ENCODE results near the gene PSG2.
"Not testable (repeated sequence)": the region's sequence is repeated elsewhere in the genome, so short reads cannot be mapped to it uniquely, and the experiment has no call there.

The PSG2 gene

GRCh38 chr19:43082601-43083000 lies at the start of gene PSG2:
PSG2 (minus strand) TSS chr19:43082701; CDS start chr19:43082569, 132 bp downstream.
- not testable (repeated sequence) for DNase-seq (ENCODE audit: low read depth in 4 of 4, low spot score in 1 of 4)

GRCh38 chr19:43131281-43131842 lies 48.9 kb upstream of the PSG2 start:
- DNase-seq (ENCODE audit: low read depth in 4 of 4, low spot score in 1 of 4), result not testable (repeated sequence)

GRCh38 chr19:43129197-43129596 lies 46.7 kb upstream of the PSG2 start:
- DNase-seq (ENCODE audit: low read depth in 4 of 4, low spot score in 1 of 4), result not testable (repeated sequence)

GRCh38 chr19:43127336-43127735 lies 44.8 kb upstream of the PSG2 start:
- not testable (repeated sequence) for DNase-seq (ENCODE audit: low read depth in 4 of 4, low spot score in 1 of 4)

GRCh38 chr19:43126720-43127119 lies 44.2 kb upstream of the PSG2 start:
- DNase-seq (ENCODE audit: low read depth in 4 of 4, low spot score in 1 of 4), result no peak

- DNase-seq (ENCODE audit: low read depth in 4 of 4, low spot score in 1 of 4), result no peak
These were observed 41.9 kb upstream of the PSG2 start for GRCh38 chr19:43124360-43124759.

GRCh38 chr19:43120433-43121026 lies 38.0 kb upstream of the PSG2 start:
- not testable (repeated sequence) for DNase-seq (ENCODE audit: low read depth in 4 of 4, low spot score in 1 of 4)

GRCh38 chr19:43119526-43119925 lies 37.0 kb upstream of the PSG2 start:
- not testable (repeated sequence) for DNase-seq (ENCODE audit: low read depth in 4 of 4, low spot score in 1 of 4)

- not testable (repeated sequence) for DNase-seq (ENCODE audit: low read depth in 4 of 4, low spot score in 1 of 4)
These were observed 33.9 kb upstream of the PSG2 start for GRCh38 chr19:43116421-43116820.

- DNase-seq (ENCODE audit: low read depth in 4 of 4, low spot score in 1 of 4), result not testable (repeated sequence)
These were observed 33.0 kb upstream of the PSG2 start for GRCh38 chr19:43115548-43115947.

- DNase-seq (ENCODE audit: low read depth in 4 of 4, low spot score in 1 of 4), result not testable (repeated sequence)
These were observed 32.6 kb upstream of the PSG2 start for GRCh38 chr19:43115064-43115463.

GRCh38 chr19:43114626-43115025 lies 32.1 kb upstream of the PSG2 start:
- DNase-seq (ENCODE audit: low read depth in 4 of 4, low spot score in 1 of 4), result not testable (repeated sequence)

GRCh38 chr19:43107401-43107800 lies 24.9 kb upstream of the PSG2 start:
- not testable (repeated sequence) for DNase-seq (ENCODE audit: low read depth in 4 of 4, low spot score in 1 of 4)

- DNase-seq (ENCODE audit: low read depth in 4 of 4, low spot score in 1 of 4), result no peak
These were observed 23.0 kb upstream of the PSG2 start for GRCh38 chr19:43105496-43105895.

- not testable (repeated sequence) for DNase-seq (ENCODE audit: low read depth in 4 of 4, low spot score in 1 of 4)
These were observed 21.8 kb upstream of the PSG2 start for GRCh38 chr19:43104215-43104850.

- no peak for DNase-seq (ENCODE audit: low read depth in 4 of 4, low spot score in 1 of 4)
These were observed 19.4 kb upstream of the PSG2 start for GRCh38 chr19:43101950-43102349.

- not testable (repeated sequence) for DNase-seq (ENCODE audit: low read depth in 4 of 4, low spot score in 1 of 4)
These were observed 15.9 kb upstream of the PSG2 start for GRCh38 chr19:43098416-43098815.

GRCh38 chr19:43087702-43088340 lies 5.3 kb upstream of the PSG2 start:
- DNase-seq (ENCODE audit: low read depth in 4 of 4, low spot score in 1 of 4), result peak in 3 of 4 experiments; percentile 4 to 27 (median 17)

- DNase-seq (ENCODE audit: low read depth in 4 of 4, low spot score in 1 of 4), result not testable (repeated sequence)
These were observed 3.5 kb upstream of the PSG2 start for GRCh38 chr19:43085796-43086530.

GRCh38 chr19:43084196-43084832 lies 1.8 kb upstream of the PSG2 start:
- not testable (repeated sequence) for DNase-seq (ENCODE audit: low read depth in 4 of 4, low spot score in 1 of 4)

GRCh38 chr19:43083721-43084120 lies 1.2 kb upstream of the PSG2 start:
- not testable (repeated sequence) for DNase-seq (ENCODE audit: low read depth in 4 of 4, low spot score in 1 of 4)
